Peyer's patch (tissue), 4 donors: Measurements from ENCODE around the gene AP3S1. TPM values are rescaled to one million over a fixed set of nuclear protein-coding genes. Genes with fewer than 3 reads are reported as not detected.
"Not testable (repeated sequence)": the region's sequence is repeated elsewhere in the genome, so short reads cannot be mapped to it uniquely, and the experiment has no call there.

Experiments used
- DNase-seq, 3 donors: peaks; one replicate each; pipeline ENCODE4 v3.0.0-alpha.2; 2017 to 2019
- H3K27ac ChIP-seq, 4 donors: fragments of 200-600 bp; sonication (generic); one replicate each; pipeline ENCODE4 v1.5.1; 2016 to 2019
- H3K27me3 ChIP-seq, 2 donors: fragments of 200-600 bp; sonication (generic); one replicate each; pipeline ENCODE4 v1.5.1; 2019
- H3K36me3 ChIP-seq, 3 donors: fragments of 200-600 bp; sonication (generic); one replicate each; pipeline ENCODE4 v1.5.1; 2016 to 2019
- H3K4me1 ChIP-seq, 4 donors: fragments of 200-600 bp; sonication (generic); one replicate each; pipeline ENCODE4 v1.5.1; 2016 to 2019
- H3K4me3 ChIP-seq, 4 donors: fragments of 200-600 bp; sonication (generic); 1 replicate in 3 of 4; 2 replicates in 1 of 4; pipeline ENCODE4 v1.5.1; 2016 to 2019; ENCODE audit warnings: mild to moderate bottlenecking in 1 of 4
- H3K9me3 ChIP-seq, 4 donors: fragments of 200-600 bp; sonication (generic); one replicate each; pipeline ENCODE4 v1.5.1; 2016 to 2019; ENCODE audit warnings: mild to moderate bottlenecking in 1 of 4
- CTCF ChIP-seq, 6 experiments: fragments of 450-650 bp in 4 of 6; fragments of 200-600 bp in 2 of 6; sonication (generic) in 1 of 6; IDR thresholded peaks; one replicate each; pipeline ENCODE4 v1.5.1; 2017 to 2019; ENCODE audit warnings: antibody characterized with exemption in 6 of 6, mild to moderate bottlenecking in 3 of 6, moderate library complexity in 1 of 6
- POLR2A ChIP-seq, 2 donors: fragments of 450-650 bp; IDR thresholded peaks; one replicate each; pipeline ENCODE4 v1.5.1; 2017; ENCODE audit warnings: antibody characterized with exemption in 2 of 2, mild to moderate bottlenecking in 2 of 2, moderate library complexity in 2 of 2
- total RNA-seq, 4 donors: library from RNA; depleted of rRNA; stranded (reverse); fragments of >200 nt; gene quantifications; one replicate each; pipeline ENCODE4 v1.1.0, GENCODE V29; 2016

Gene AP3S1
- total RNA-seq, 4 donors from 2014 or later = 47.2 to 113 (median 77.9) TPM

GRCh38 chr5:115888027-115888426 is 46.3 kb downstream of the AP3S1 start:
- TF ChIP-seq CTCF (IDR thresholded peaks at IDR 0.05) = peak in 3 of 6 experiments; percentile 24 to 39 (median 28)
- TF ChIP-seq POLR2A (IDR thresholded peaks at IDR 0.05) = no peak
- Histone ChIP-seq H3K27me3 (no peaks in the 10 kb centered on the region), H3K36me3 (peaks cover 0 to 5% (median 0%) of the 10 kb centered on the region in 3 donors), H3K27ac (no peak overlapping the region), H3K4me3 (no peak overlapping the region), H3K4me1 (peaks cover 0 to 4% (median 0%) of the 10 kb centered on the region in 4 donors), H3K9me3 (no peaks in the 10 kb centered on the region)
- DNase-seq = no peak

- H3K9me3 ChIP-seq = no peaks in the 10 kb centered on the region
- H3K4me1 ChIP-seq = no peaks in the 10 kb centered on the region
- no peak overlapping the region for H3K4me3 ChIP-seq
- H3K36me3 ChIP-seq = no peaks in the 10 kb centered on the region
- no peak for TF ChIP-seq POLR2A (IDR thresholded peaks at IDR 0.05)
- TF ChIP-seq CTCF (IDR thresholded peaks at IDR 0.05) = no peak
- no peak for DNase-seq
- no peaks in the 10 kb centered on the region for H3K27me3 ChIP-seq
- no peak overlapping the region for H3K27ac ChIP-seq
Observed at GRCh38 chr5:115892021-115892420, 50.3 kb downstream of the AP3S1 start.

- TF ChIP-seq CTCF (IDR thresholded peaks at IDR 0.05) (no peak), POLR2A (IDR thresholded peaks at IDR 0.05) (no peak)
- H3K4me1 ChIP-seq = no peaks in the 10 kb centered on the region
- no peak overlapping the region for H3K27ac ChIP-seq
- no peaks in the 10 kb centered on the region for H3K9me3 ChIP-seq
- no peaks in the 10 kb centered on the region for H3K36me3 ChIP-seq
- H3K4me3 ChIP-seq = no peak overlapping the region
- no peak for DNase-seq
- no peaks in the 10 kb centered on the region for H3K27me3 ChIP-seq
Observed at GRCh38 chr5:115894342-115894741, 52.6 kb downstream of the AP3S1 start.

GRCh38 chr5:115895821-115896220 is 54.1 kb downstream of the AP3S1 start:
- no peak for DNase-seq
- no peaks in the 10 kb centered on the region for H3K27me3 ChIP-seq
- H3K27ac ChIP-seq = no peak overlapping the region
- no peaks in the 10 kb centered on the region for H3K36me3 ChIP-seq
- TF ChIP-seq CTCF (IDR thresholded peaks at IDR 0.05) (no peak), POLR2A (IDR thresholded peaks at IDR 0.05) (no peak)
- no peak overlapping the region for H3K4me3 ChIP-seq
- H3K4me1 ChIP-seq = no peaks in the 10 kb centered on the region
- H3K9me3 ChIP-seq = no peaks in the 10 kb centered on the region

GRCh38 chr5:115898656-115899055 is 56.9 kb downstream of the AP3S1 start:
- DNase-seq = no peak
- TF ChIP-seq POLR2A (IDR thresholded peaks at IDR 0.05) (no peak), CTCF (IDR thresholded peaks at IDR 0.05) (no peak)
- Histone ChIP-seq H3K4me3 (no peak overlapping the region), H3K36me3 (no peaks in the 10 kb centered on the region), H3K27ac (no peak overlapping the region), H3K4me1 (no peaks in the 10 kb centered on the region), H3K9me3 (no peaks in the 10 kb centered on the region), H3K27me3 (no peaks in the 10 kb centered on the region)

GRCh38 chr5:115907177-115907576 is 65.4 kb downstream of the AP3S1 start:
- TF ChIP-seq CTCF (IDR thresholded peaks at IDR 0.05) = no peak
- TF ChIP-seq POLR2A (IDR thresholded peaks at IDR 0.05) = no peak
- H3K9me3 ChIP-seq = no peaks in the 10 kb centered on the region
- DNase-seq = no peak
- no peaks in the 10 kb centered on the region for H3K36me3 ChIP-seq
- no peaks in the 10 kb centered on the region for H3K27me3 ChIP-seq
- no peak overlapping the region for H3K4me3 ChIP-seq
- H3K4me1 ChIP-seq = no peaks in the 10 kb centered on the region
- H3K27ac ChIP-seq = no peak overlapping the region

- H3K4me1 ChIP-seq, H3K4me3 ChIP-seq, DNase-seq, H3K9me3 ChIP-seq, H3K36me3 ChIP-seq, H3K27ac ChIP-seq, H3K27me3 ChIP-seq: not testable (repeated sequence)
Observed at GRCh38 chr5:115913623-115914400, 72.1 kb downstream of the AP3S1 start.
